Measurements from ENCODE around the gene SOAT1.
A peak's percentile ranks its signal among the peaks of the same experiment; 100 is the strongest.
"Not testable (repeated sequence)": the region's sequence is repeated elsewhere in the genome, so short reads cannot be mapped to it uniquely, and the experiment has no call there.

SOAT1 gene

DNA sequence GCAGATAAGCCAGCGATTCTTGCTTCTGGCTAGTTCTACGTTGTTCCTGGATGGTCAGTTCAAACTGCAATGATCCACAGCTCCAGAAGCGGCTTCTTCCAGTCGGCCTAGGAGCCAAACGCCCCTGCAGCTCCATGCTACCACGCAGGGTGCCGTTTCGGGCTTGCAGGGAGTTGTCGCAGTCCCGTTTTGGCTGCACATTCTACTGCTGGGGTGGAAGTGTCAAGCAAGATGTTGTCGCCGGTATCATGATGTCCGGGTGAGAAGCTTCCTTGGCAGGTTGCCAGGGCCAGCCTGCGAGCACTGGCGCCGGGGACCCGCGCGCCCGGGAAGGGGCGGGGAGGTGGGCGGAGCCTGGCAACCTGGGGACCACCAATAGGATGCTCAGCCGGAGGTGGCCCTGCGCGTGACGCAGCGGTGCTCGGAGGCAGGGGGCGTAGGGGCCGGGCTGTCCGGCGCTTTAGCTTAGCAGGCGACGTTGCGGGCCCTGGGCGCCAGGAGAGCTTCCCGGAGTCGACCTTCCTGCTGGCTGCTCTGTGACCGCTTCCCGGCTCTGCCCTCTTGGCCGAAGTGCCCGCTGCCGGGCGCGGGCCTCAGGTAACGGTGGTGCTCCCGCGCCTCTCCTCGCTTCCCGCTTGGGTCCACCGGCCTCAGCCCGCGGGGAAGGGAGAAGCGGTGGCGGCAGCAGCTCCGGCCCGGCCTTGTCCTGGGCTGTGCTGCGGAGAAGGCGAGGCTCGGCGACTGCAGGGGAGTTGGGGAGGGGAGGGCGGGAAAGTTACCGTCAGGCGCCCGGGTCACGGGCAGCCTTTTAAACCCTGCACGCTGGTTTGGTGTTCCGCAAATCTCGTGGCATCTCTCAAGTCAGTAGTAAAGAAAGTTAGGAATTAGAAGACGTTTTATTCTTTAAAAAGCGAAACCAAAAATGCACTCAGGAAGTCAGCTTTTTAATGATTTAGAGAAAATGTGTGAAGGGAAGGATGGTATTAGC lies at the start of gene SOAT1:
TSS of gene SOAT1 (plus strand) at position 458 of the 988 bp plus-strand sequence. CDS start 8,888 bp downstream, outside the sequence.
- DNase-seq (ENCODE audit: low spot score), result peak; percentile 90

GRCh38 chr1:179245426-179245825 lies 48.2 kb upstream of the SOAT1 start:
- DNase-seq (ENCODE audit: low spot score), result not testable (repeated sequence)

DNA sequence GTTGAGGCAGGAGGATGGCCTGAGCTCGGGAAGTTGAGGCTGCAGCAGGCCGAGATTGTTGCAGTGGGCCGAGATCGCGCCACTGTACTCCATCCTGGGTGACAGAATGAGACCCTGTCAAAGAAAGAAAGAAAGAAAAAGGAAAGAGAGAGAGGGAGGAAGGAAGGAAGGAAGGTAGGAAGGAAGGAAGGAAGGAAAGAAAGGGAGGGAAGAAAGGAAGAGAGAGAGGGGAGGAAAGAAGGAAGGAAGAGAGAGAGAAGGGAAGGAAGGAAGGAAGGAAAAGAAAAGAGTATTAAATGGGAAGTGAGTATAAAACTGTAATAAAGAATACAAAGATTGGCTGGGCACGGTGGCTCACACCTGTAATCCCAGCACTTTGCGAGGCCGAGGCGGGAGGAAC lies 45.7 kb upstream of the SOAT1 start:
- no peak for DNase-seq (ENCODE audit: low spot score)

- peak; percentile 72 for DNase-seq (ENCODE audit: low spot score)
Observed at GRCh38 chr1:179251675-179252074, 41.9 kb upstream of the SOAT1 start.

DNA sequence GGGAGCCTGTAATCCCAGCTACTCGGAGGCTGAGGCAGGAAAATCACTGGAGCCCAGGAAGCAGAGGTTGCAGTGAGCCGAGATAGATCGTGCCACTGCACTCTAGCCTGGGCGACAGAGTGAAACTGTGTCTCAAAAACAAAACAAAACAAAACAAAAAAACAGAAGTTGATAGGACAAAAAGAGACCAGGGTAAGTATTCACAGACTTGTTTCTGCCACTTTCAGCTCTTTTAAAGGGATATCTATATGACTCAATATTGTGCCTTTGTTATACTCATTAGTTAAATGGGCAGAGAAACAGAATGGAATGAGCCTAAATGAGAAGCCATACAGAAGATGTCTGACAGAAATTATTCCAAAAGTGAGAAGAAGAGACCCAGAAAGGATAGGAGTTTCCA lies 41.0 kb upstream of the SOAT1 start:
- DNase-seq (ENCODE audit: low spot score), result no peak

GRCh38 chr1:179253286-179253972 lies 40.2 kb upstream of the SOAT1 start:
- no peak for DNase-seq (ENCODE audit: low spot score)

- DNase-seq (ENCODE audit: low spot score), result no peak
Observed at GRCh38 chr1:179262183-179262582, 31.4 kb upstream of the SOAT1 start.

DNA sequence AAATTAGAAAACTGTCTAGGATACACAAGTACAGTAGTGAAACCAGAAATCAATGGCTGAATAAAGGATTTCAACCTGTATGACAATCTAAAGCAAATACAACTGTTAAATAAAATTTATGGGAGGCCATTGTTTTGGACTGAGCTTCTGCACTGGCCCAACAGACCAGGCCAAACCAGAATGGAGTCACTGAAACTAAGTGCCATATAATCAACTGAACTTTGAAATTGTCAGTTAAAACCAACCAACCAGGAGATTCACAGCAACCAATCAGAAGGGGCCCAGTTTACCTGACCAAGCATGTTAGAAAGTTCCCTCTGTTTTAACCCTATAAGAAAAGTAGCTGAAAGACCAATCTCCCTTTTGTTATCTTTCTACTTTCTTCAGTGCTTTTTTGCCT lies 30.5 kb upstream of the SOAT1 start:
- DNase-seq (ENCODE audit: low spot score), result no peak

- no peak for DNase-seq (ENCODE audit: low spot score)
Observed at GRCh38 chr1:179264507-179264906, 29.1 kb upstream of the SOAT1 start.

GRCh38 chr1:179269071-179269470 lies 24.5 kb upstream of the SOAT1 start:
- DNase-seq (ENCODE audit: low spot score), result no peak

GRCh38 chr1:179274424-179274823 lies 19.2 kb upstream of the SOAT1 start:
- DNase-seq (ENCODE audit: low spot score), result not testable (repeated sequence)

DNA sequence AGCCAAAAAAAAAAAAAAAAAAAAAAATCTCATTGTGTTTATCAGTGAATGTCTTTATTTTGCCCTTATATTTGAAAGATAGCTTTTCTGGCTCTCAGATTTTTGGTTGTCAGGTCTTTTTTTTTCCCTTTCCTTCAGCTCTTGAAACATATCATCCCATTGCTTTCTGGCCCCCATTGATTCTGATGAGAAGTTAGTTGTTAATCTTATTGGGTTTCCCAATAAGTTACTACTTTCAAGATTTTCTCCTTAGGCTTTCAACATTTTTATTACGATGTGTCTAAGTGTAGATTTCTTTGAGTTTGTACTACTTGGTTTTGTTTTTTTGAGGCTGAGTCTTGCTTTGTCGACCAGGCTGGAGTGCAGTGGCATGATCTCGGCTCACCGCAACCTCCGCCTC lies 14.7 kb upstream of the SOAT1 start:
- DNase-seq (ENCODE audit: low spot score), result no peak

DNA sequence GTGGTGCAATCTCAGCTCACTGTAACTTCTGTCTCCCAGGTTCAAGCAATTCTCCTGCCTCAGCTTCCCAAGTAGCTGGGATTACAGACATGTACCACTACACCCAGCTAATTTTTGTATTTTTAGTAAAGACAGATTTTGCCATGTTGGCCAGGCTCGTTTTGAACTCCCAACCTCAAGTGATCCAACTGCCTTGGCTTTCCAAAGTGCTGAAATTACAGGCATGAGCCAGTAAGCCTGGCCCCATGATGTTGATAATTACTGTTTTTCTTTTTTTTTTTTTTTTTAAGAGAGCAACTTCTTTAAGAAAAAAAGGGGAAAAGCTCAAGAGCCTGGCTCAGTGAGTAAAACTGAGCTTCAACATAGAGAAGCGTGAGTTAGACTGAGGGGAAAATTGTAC lies 9.6 kb upstream of the SOAT1 start:
- DNase-seq (ENCODE audit: low spot score), result no peak

DNA sequence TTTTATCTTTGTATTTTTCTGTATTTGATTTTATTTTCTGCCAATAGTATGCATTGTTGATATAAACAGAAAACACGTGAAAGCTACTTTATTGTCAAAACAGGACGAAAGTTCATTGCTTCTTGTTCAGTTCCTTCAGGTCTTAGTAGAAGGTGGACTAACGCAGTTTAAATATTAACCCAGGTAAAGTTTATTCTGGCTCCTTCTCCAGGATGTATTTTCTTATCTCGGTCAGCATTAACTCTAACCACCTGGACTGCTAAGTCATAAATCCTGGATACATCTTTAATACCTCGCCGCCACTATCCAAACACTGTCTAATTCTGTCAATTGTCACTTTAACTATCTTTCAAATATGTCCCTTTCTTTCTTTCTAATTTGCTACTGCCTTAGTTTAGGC lies 5.7 kb upstream of the SOAT1 start:
- no peak for DNase-seq (ENCODE audit: low spot score)

DNA sequence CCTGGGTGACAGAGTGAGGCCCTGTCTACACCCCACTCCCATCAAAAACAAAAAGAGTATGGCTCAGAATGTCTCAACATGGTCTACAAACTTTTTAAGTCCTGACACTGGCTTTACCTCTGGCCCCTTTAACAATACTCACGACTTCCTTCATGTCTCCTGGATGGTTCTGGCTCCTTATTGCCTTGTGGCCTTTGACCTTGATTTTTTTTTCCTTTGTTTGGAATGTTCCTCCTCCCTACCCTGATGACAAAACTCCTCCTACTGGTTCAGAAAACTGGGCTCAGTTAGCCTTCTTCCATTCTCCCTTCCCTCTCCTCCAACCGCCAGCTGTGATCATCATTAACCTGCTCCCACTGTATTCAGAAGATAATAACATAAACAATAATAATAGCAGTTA lies 4.6 kb upstream of the SOAT1 start:
- DNase-seq (ENCODE audit: low spot score), result no peak

GRCh38 chr1:179295164-179295755 lies 1.7 kb downstream of the SOAT1 start:
- no peak for DNase-seq (ENCODE audit: low spot score)

- DNase-seq (ENCODE audit: low spot score), result no peak
Observed at GRCh38 chr1:179296356-179297104, 2.9 kb downstream of the SOAT1 start.

GRCh38 chr1:179297105-179297378 lies 3.4 kb downstream of the SOAT1 start:
- peak; percentile 68 for DNase-seq (ENCODE audit: low spot score)

GRCh38 chr1:179298952-179299351 lies 5.4 kb downstream of the SOAT1 start:
- no peak for DNase-seq (ENCODE audit: low spot score)

GRCh38 chr1:179300112-179300511 lies 6.5 kb downstream of the SOAT1 start:
- DNase-seq (ENCODE audit: low spot score), result no peak

DNA sequence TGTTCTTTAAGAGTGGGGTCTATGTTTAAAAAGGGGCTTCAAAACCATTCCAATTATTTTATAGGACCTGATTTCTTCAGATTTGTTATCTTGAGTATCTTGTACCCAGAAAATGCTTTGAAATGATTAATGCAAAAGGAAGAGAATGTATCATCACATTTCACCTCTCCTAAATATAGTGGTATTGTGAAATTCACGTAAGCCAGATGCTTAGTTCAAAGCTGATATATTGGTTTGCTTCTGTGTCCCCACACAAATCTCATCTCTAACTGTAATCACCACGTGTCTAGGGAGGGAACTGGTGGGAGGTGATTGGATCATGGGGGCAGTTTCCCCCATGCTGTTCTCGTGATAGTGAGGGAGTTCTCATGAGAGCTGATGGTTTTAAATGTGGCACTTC lies 8.5 kb downstream of the SOAT1 start:
- no peak for DNase-seq (ENCODE audit: low spot score)

- DNase-seq (ENCODE audit: low spot score), result no peak
Observed at GRCh38 chr1:179303200-179303785, 9.7 kb downstream of the SOAT1 start.
